OCI-LY7 (cell line): Measurements from ENCODE around the gene FAM174C.

ENCODE experiments used
- EZH2phosphoT487 ChIP-seq: fragments of 200-600 bp; sonication (generic); IDR thresholded peaks from 2 replicates; pipeline ENCODE4 v1.6.1; 2018; ENCODE audit warnings: low read depth, borderline replicate concordance, mild to moderate bottlenecking, mixed run types, antibody characterized with exemption, low read length, moderate library complexity, mixed read lengths
- TF ChIP-seq, protein P1 (sequence below): fragments of 200-600 bp; sonication (generic); conservative IDR thresholded peaks from 2 replicates; pipeline ENCODE4 v1.5.1; 2014; ENCODE audit warnings: mild to moderate bottlenecking, antibody characterized with exemption, low read length, moderate library complexity, mixed read lengths

DNA sequence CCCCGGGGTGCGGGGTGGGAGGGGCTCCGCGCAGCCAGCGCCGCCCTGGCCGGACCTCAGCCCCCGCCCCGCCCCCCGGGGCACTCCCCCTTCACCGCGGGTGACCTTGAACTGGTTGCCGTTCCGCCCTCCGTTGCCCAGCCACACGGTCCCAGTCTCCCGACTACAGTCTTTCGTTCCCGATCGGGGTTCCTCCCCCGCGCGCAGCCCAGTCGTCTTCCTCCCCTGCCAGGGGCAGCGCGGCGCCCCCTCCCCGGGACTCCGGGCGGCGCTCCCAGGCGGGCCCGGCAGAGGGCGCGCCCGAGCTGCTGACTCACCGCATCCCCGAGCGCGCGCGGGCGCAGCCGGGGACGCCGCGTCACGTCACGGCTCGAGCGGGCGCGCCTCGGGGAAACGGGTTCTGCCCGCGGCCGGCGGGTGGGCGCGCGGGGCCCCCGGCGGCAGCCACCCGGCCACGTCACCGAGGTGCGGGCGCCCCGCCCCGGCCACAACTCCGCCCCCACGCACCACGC is 26.5 kb upstream of the FAM174C start:
- TF ChIP-seq, protein P1, sequence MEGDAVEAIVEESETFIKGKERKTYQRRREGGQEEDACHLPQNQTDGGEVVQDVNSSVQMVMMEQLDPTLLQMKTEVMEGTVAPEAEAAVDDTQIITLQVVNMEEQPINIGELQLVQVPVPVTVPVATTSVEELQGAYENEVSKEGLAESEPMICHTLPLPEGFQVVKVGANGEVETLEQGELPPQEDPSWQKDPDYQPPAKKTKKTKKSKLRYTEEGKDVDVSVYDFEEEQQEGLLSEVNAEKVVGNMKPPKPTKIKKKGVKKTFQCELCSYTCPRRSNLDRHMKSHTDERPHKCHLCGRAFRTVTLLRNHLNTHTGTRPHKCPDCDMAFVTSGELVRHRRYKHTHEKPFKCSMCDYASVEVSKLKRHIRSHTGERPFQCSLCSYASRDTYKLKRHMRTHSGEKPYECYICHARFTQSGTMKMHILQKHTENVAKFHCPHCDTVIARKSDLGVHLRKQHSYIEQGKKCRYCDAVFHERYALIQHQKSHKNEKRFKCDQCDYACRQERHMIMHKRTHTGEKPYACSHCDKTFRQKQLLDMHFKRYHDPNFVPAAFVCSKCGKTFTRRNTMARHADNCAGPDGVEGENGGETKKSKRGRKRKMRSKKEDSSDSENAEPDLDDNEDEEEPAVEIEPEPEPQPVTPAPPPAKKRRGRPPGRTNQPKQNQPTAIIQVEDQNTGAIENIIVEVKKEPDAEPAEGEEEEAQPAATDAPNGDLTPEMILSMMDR, result peak; percentile 78
- TF ChIP-seq EZH2phosphoT487, result no peak
